PFSK-1 (cell line): ENCODE data around the gene CSNK1G3.

ENCODE experiments used
- FOXP2 ChIP-seq: optimal IDR thresholded peaks from 2 replicates; pipeline ENCODE3; 2011; ENCODE audit warnings: borderline replicate concordance, control low read depth, inconsistent platforms; ENCODE audit not compliant: insufficient read depth; ENCODE audit errors: extremely low read length, extremely low read depth
- POLR2AphosphoS5 ChIP-seq: IDR thresholded peaks from 2 replicates; pipeline ENCODE4 v1.6.1; 2012; ENCODE audit warnings: low read depth, mild to moderate bottlenecking, control low read depth, low read length, moderate library complexity
- SIN3A ChIP-seq: IDR thresholded peaks from 2 replicates; pipeline ENCODE4 v1.6.1; 2012; ENCODE audit warnings: mild to moderate bottlenecking, low read length, moderate library complexity, borderline replicate concordance; ENCODE audit not compliant: insufficient read depth
- TAF1 ChIP-seq: IDR thresholded peaks from 2 replicates; pipeline ENCODE4 v1.6.1; 2012; ENCODE audit warnings: low read length, control low read depth, borderline replicate concordance; ENCODE audit not compliant: insufficient read depth
- TF ChIP-seq, protein P1 (sequence below), 2 experiments: IDR thresholded peaks; 2 replicates each; pipeline versions ENCODE4 v1.6.1 to v1.8.0; 2011 to 2012; ENCODE audit warnings: low read depth in 2 of 2, low read length in 2 of 2, control low read depth in 1 of 2, inconsistent platforms in 1 of 2, mild to moderate bottlenecking in 1 of 2, moderate library complexity in 1 of 2; ENCODE audit not compliant: insufficient read depth in 1 of 2

CSNK1G3 gene

DNA sequence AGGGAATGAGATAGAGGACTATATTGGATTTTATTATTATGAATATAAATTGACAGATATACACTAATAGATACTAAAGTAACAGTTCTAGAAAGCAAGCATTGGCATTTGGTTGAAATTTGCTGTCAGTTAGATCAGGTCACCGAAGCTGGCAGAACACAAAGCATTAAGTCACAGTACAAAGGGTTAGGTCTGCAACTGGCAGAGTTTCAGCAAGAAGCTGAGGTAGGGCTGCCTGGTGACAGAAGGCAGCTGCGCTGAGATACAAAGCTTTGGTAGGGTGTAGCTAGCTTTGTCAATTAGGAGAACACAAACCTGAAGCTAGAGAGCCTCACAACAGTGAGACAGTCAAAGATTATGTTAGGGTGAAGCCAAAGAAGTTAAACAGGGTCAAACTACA, 6.3 kb upstream of the CSNK1G3 start:
- TF ChIP-seq POLR2AphosphoS5 = no peak
- TF ChIP-seq FOXP2 = no peak
- TF ChIP-seq, protein P1, sequence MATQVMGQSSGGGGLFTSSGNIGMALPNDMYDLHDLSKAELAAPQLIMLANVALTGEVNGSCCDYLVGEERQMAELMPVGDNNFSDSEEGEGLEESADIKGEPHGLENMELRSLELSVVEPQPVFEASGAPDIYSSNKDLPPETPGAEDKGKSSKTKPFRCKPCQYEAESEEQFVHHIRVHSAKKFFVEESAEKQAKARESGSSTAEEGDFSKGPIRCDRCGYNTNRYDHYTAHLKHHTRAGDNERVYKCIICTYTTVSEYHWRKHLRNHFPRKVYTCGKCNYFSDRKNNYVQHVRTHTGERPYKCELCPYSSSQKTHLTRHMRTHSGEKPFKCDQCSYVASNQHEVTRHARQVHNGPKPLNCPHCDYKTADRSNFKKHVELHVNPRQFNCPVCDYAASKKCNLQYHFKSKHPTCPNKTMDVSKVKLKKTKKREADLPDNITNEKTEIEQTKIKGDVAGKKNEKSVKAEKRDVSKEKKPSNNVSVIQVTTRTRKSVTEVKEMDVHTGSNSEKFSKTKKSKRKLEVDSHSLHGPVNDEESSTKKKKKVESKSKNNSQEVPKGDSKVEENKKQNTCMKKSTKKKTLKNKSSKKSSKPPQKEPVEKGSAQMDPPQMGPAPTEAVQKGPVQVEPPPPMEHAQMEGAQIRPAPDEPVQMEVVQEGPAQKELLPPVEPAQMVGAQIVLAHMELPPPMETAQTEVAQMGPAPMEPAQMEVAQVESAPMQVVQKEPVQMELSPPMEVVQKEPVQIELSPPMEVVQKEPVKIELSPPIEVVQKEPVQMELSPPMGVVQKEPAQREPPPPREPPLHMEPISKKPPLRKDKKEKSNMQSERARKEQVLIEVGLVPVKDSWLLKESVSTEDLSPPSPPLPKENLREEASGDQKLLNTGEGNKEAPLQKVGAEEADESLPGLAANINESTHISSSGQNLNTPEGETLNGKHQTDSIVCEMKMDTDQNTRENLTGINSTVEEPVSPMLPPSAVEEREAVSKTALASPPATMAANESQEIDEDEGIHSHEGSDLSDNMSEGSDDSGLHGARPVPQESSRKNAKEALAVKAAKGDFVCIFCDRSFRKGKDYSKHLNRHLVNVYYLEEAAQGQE (IDR thresholded peaks at IDR 0.05; ENCODE audit: insufficient read depth in 1 of 2, low read depth in 2 of 2, low read length in 2 of 2) = no peak
- TF ChIP-seq SIN3A = no peak
- no peak for TF ChIP-seq TAF1

GRCh38 chr5:123508441-123508840, 3.5 kb upstream of the CSNK1G3 start:
- TF ChIP-seq FOXP2 (no peak), POLR2AphosphoS5 (no peak), TAF1 (no peak), SIN3A (no peak)
- TF ChIP-seq, protein P1 (IDR thresholded peaks at IDR 0.05; ENCODE audit: insufficient read depth in 1 of 2, low read depth in 2 of 2, low read length in 2 of 2) = no peak

DNA sequence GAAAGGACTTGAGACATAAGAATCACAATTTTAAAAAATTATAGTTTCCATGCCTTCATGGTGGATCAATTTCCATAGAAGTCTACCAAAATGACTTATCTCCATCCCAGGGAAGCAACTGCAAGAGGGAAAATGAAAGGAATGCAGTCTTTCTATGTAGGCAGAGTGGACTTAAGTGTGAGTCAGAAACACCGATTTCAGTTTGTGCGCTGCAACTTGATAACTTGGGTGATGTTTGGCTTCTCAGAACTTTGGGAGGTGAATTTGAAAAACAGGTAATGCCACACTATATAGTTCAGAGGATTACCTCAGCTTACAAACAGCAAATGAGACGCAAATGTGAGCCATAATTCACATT, 708 bp upstream of the CSNK1G3 start:
- no peak for TF ChIP-seq TAF1
- no peak for TF ChIP-seq FOXP2
- TF ChIP-seq, protein P1 (IDR thresholded peaks at IDR 0.05; ENCODE audit: insufficient read depth in 1 of 2, low read depth in 2 of 2, low read length in 2 of 2) = no peak
- TF ChIP-seq SIN3A = no peak
- TF ChIP-seq POLR2AphosphoS5 = no peak

- TF ChIP-seq FOXP2 (no peak), POLR2AphosphoS5 (no peak), SIN3A (no peak), TAF1 (no peak)
- TF ChIP-seq, protein P1 (IDR thresholded peaks at IDR 0.05; ENCODE audit: insufficient read depth in 1 of 2, low read depth in 2 of 2, low read length in 2 of 2) = no peak
Observed at GRCh38 chr5:123512611-123513461, 859 bp downstream of the CSNK1G3 start.
